Measurements from ENCODE around the gene GINS3. TPM values are rescaled to one million over a fixed set of nuclear protein-coding genes. Genes with fewer than 3 reads are reported as not detected.

The GINS3 gene
- total RNA-seq, 1 experiment from 2014 or later = 22.0 TPM

DNA sequence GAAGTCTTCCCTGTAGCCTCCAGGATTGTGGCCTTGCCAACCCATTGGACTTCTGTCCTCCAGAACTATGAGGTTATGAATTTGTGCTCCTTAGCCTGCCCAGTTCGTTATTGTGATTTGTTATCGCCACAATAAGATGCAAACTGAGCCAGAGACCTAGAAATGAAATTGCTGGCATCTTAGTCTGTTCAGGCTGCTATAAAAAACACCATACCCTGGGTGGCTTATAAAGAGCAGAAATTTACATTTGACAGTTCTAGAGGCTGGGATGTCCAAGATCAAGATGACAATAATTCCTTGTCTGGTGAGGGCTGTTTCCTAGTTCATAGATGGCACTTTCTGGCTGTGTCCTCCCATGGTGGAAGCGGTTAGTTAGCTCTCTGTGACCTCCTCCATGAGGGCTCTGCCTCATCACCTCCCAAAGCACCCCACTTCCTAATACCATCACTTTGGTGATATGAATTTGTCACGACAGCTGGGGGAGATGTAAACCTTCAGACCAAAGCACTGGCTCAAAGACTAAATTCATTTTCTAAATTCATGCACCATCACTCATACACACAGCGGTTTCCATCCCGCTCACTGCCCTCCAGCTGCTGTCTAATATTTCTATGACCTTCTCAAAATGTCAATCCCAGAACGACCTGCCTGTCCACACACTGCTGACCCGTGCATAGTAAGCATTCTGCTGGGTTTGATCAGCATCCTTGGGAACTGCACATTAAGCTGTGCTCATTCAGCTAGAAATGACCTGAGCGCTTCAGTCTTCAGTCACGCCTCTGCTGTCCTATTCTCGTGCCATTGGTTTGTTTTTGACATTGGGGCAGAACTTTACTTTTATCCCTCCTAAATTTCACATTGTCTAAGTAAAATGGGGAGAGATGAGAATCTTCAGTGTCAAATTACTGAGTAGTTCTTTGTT, 36.6 kb downstream of the GINS3 start:
- ChIA-PET CTCF (no interaction called here), POLR2A (ENCODE audit: low non-redundant PET) (no interaction called here)
- H3K27me3 ChIP-seq (replicated peaks; ENCODE audit: insufficient read depth, low read depth, low read length, poor library complexity) = no peaks in the 10 kb centered on the region
- no peak for DNase-seq (ENCODE audit: low spot score)
- no peaks in the 10 kb centered on the region for H3K4me1 ChIP-seq (ENCODE audit: insufficient read depth, low read length, poor library complexity, severe bottlenecking)
- H3K27ac ChIP-seq (ENCODE audit: low read depth, low read length, poor library complexity, severe bottlenecking) = no peak overlapping the region
- intact Hi-C loops (cut with micrococcal nuclease; ENCODE audit: unreplicated experiment) = no loop called here
- H3K36me3 ChIP-seq (ENCODE audit: insufficient read depth, low read length, poor library complexity, severe bottlenecking) = no peaks in the 10 kb centered on the region
- TF ChIP-seq, protein P1, sequence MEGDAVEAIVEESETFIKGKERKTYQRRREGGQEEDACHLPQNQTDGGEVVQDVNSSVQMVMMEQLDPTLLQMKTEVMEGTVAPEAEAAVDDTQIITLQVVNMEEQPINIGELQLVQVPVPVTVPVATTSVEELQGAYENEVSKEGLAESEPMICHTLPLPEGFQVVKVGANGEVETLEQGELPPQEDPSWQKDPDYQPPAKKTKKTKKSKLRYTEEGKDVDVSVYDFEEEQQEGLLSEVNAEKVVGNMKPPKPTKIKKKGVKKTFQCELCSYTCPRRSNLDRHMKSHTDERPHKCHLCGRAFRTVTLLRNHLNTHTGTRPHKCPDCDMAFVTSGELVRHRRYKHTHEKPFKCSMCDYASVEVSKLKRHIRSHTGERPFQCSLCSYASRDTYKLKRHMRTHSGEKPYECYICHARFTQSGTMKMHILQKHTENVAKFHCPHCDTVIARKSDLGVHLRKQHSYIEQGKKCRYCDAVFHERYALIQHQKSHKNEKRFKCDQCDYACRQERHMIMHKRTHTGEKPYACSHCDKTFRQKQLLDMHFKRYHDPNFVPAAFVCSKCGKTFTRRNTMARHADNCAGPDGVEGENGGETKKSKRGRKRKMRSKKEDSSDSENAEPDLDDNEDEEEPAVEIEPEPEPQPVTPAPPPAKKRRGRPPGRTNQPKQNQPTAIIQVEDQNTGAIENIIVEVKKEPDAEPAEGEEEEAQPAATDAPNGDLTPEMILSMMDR (conservative IDR thresholded peaks at IDR 0.05; ENCODE audit: low read depth, low read length) = no peak
- TF ChIP-seq EZH2 (IDR thresholded peaks at IDR 0.05; ENCODE audit: borderline replicate concordance, low read depth, low read length, poor library complexity, severe bottlenecking) = no peak
- no peak overlapping the region for H3K4me3 ChIP-seq (ENCODE audit: low read depth, low read length, poor library complexity, severe bottlenecking)
- no TSS peak for BruUV-seq (replicated peaks)
- no peaks in the 10 kb centered on the region for H3K9me3 ChIP-seq (ENCODE audit: low read depth, low read length, poor library complexity, severe bottlenecking)

DNA sequence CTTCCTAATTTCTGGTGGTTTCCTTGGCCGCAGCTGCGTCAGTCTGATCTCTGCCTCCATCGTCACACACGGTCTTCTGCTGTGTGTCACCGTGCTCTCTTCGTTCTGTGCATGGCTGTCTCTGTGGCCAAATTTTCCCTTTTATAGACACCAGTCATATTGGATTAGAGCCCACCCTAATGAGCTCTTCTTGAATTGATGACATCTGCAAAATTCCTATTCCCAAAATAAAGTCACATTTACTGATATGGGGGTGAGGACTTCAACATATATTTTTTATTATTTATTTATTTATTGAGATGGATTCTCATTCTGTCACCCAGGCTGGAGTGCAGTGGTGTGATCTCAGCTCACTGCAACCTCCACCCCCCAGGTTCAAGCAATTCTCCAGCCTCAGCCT, 38.4 kb downstream of the GINS3 start:
- CTCF ChIA-PET = no interaction called here

DNA sequence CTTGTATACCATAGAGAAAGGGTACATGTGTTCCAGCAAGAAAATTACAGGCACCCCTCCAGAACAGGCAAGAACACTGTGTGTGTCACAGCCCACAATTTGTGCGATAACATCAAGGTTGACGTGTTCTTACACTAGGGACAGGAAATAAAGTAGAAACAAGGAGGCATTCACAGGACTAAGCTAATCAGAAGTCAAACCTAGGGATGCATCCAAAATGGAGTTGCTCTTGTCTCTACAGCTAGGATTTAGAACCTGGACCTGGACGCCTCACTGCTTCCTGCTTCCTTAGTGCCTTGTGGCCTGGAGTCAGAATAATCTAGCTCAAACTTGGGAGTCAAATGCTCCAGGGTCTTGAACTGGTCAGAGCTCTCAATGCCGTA, 41.3 kb downstream of the GINS3 start:
- no TSS peak for BruUV-seq (replicated peaks)
- intact Hi-C loops (cut with micrococcal nuclease; ENCODE audit: unreplicated experiment) = no loop called here

More for the DNA sequence above, 38.4 kb downstream of the GINS3 start:
- TF ChIP-seq, protein P1 (conservative IDR thresholded peaks at IDR 0.05; ENCODE audit: low read depth, low read length) = no peak
- no peak for TF ChIP-seq EZH2 (IDR thresholded peaks at IDR 0.05; ENCODE audit: borderline replicate concordance, low read depth, low read length, poor library complexity, severe bottlenecking)
- H3K27ac ChIP-seq (ENCODE audit: low read depth, low read length, poor library complexity, severe bottlenecking) = no peak overlapping the region
- no peak for DNase-seq (ENCODE audit: low spot score)
- no peaks in the 10 kb centered on the region for H3K9me3 ChIP-seq (ENCODE audit: low read depth, low read length, poor library complexity, severe bottlenecking)
- intact Hi-C loops (cut with micrococcal nuclease; ENCODE audit: unreplicated experiment) = no loop called here
- H3K27me3 ChIP-seq (replicated peaks; ENCODE audit: insufficient read depth, low read depth, low read length, poor library complexity) = no peaks in the 10 kb centered on the region
- no TSS peak for BruUV-seq (replicated peaks)
- H3K4me1 ChIP-seq (ENCODE audit: insufficient read depth, low read length, poor library complexity, severe bottlenecking) = no peaks in the 10 kb centered on the region
- H3K4me3 ChIP-seq (ENCODE audit: low read depth, low read length, poor library complexity, severe bottlenecking) = no peak overlapping the region
- H3K36me3 ChIP-seq (ENCODE audit: insufficient read depth, low read length, poor library complexity, severe bottlenecking) = no peaks in the 10 kb centered on the region
- POLR2A ChIA-PET (ENCODE audit: low non-redundant PET) = no interaction called here

More for the DNA sequence above, 41.3 kb downstream of the GINS3 start:
- Histone ChIP-seq H3K27me3 (replicated peaks; ENCODE audit: insufficient read depth, low read depth, low read length, poor library complexity) (no peaks in the 10 kb centered on the region), H3K4me1 (ENCODE audit: insufficient read depth, low read length, poor library complexity, severe bottlenecking) (no peaks in the 10 kb centered on the region), H3K4me3 (ENCODE audit: low read depth, low read length, poor library complexity, severe bottlenecking) (no peak overlapping the region), H3K27ac (ENCODE audit: low read depth, low read length, poor library complexity, severe bottlenecking) (no peak overlapping the region), H3K9me3 (ENCODE audit: low read depth, low read length, poor library complexity, severe bottlenecking) (no peaks in the 10 kb centered on the region), H3K36me3 (ENCODE audit: insufficient read depth, low read length, poor library complexity, severe bottlenecking) (no peaks in the 10 kb centered on the region)
- POLR2A ChIA-PET (ENCODE audit: low non-redundant PET) = no interaction called here
- CTCF ChIA-PET = no interaction called here
- no peak for TF ChIP-seq EZH2 (IDR thresholded peaks at IDR 0.05; ENCODE audit: borderline replicate concordance, low read depth, low read length, poor library complexity, severe bottlenecking)
- TF ChIP-seq, protein P1 (conservative IDR thresholded peaks at IDR 0.05; ENCODE audit: low read depth, low read length) = no peak
- no peak for DNase-seq (ENCODE audit: low spot score)

All from A673 (cell line).